Calu3 (cell line): ENCODE results near the gene KRTAP12-4. TPM values are rescaled to one million over a fixed set of nuclear protein-coding genes. Genes with fewer than 3 reads are reported as not detected.

Experiments used
- BruUV-seq: library from RNA; stranded (reverse); fragments of 400-500 nt; replicated peaks from 2 replicates; lab custom pipeline; 2021; lab: Mats Ljungman, UMichigan
- CTCF ChIA-PET: fragments of 300-600 bp; sonication (Branson Sonifier 250); formaldehyde crosslinking; loops from one replicate; lab custom pipeline; 2022; ENCODE audit warnings: antibody characterized with exemption; lab: Charles Lee
- DNase-seq: peaks from one replicate; pipeline ENCODE4 v3.0.0; 2022
- H3K27ac Mint-ChIP-seq: one replicate; pipeline ENCODE4 v1.8.0; 2022; ENCODE audit warnings: mixed read lengths; ENCODE audit not compliant: unreplicated experiment
- H3K27me3 Mint-ChIP-seq: one replicate; pipeline ENCODE4 v1.8.0; 2022; ENCODE audit warnings: mixed read lengths; ENCODE audit not compliant: unreplicated experiment
- H3K36me3 Mint-ChIP-seq: one replicate; pipeline ENCODE4 v1.8.0; 2022; ENCODE audit warnings: mild to moderate bottlenecking, moderate library complexity, mixed read lengths; ENCODE audit not compliant: insufficient read depth, unreplicated experiment
- H3K4me1 Mint-ChIP-seq: one replicate; pipeline ENCODE4 v1.8.0; 2022; ENCODE audit warnings: mild to moderate bottlenecking, low read depth, mixed read lengths; ENCODE audit not compliant: unreplicated experiment
- H3K4me3 Mint-ChIP-seq: one replicate; pipeline ENCODE4 v1.8.0; 2022; ENCODE audit warnings: mild to moderate bottlenecking, low read depth, moderate library complexity, mixed read lengths; ENCODE audit not compliant: unreplicated experiment
- H3K9me3 Mint-ChIP-seq: one replicate; pipeline ENCODE4 v1.8.0; 2022; ENCODE audit warnings: low read depth, mixed read lengths; ENCODE audit not compliant: unreplicated experiment
- CTCF ChIP-seq: fragments of 200-600 bp; IDR thresholded peaks from one replicate; pipeline ENCODE4 v1.8.0; 2022; ENCODE audit warnings: antibody characterized with exemption; ENCODE audit not compliant: unreplicated experiment
- intact Hi-C: fragments of 100-400 bp; cut with micrococcal nuclease; formaldehyde crosslinking; loops from one replicate; pipeline ENCODE4 v1.10.0; 2022; ENCODE audit not compliant: unreplicated experiment
- total RNA-seq: library from RNA; stranded (reverse); gene quantifications from 2 replicates; pipeline ENCODE4 v1.2.3, GENCODE V29; 2022

The KRTAP12-4 gene
- total RNA-seq, 1 experiment from 2014 or later = not detected

DNA sequence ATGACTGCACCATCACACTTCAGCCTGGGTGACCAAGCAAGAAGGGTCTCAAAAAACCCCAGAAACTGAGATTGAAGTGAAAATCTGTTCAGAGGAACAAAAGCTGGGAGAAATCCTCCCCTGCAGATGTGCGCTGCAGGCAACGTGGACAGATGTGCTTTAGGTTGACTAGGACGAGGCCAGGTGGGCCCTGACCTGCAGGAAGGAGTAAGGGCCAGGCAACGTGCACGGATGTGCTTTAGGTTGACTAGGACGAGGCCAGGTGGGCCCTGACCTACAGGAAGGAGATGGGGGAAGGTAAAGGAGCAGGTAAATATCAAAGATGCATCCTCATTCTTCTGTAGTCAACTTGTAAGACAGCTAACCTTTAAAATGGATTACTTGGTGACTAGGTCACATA, 30.0 kb upstream of the KRTAP12-4 start:
- Mint-ChIP-seq H3K4me3 (no peak overlapping the region), H3K27me3 (peaks cover 97% of the 10 kb centered on the region), H3K36me3 (no peaks in the 10 kb centered on the region), H3K27ac (no peak overlapping the region), H3K4me1 (no peaks in the 10 kb centered on the region), H3K9me3 (no peaks in the 10 kb centered on the region)
- CTCF ChIA-PET = no interaction called here
- TF ChIP-seq CTCF = no peak
- no peak for DNase-seq
- intact Hi-C loops = no loop called here
- no TSS peak for BruUV-seq

DNA sequence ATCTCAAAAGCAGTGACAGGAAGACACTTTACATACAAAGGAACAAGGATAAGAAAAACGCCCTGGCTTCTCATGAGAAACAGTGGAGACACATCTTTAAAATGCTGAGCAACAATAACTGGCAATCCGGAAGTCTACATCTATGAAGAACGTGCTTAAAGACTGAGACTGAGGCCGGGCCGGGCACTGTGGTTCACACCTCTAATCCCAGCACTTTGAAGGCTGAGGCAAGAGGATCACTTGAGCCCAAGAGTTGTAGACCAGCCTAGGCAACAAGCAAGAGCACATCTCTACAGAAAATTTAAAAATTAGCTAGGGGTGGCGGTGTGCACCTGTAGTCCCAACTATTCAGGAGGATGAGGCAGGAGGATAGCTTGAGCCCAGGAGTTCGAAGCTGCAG, 29.6 kb upstream of the KRTAP12-4 start:
- H3K4me3 Mint-ChIP-seq = no peak overlapping the region
- H3K4me1 Mint-ChIP-seq = no peaks in the 10 kb centered on the region
- CTCF ChIA-PET = no interaction called here
- H3K27me3 Mint-ChIP-seq = peaks cover 99% of the 10 kb centered on the region
- no TSS peak for BruUV-seq
- intact Hi-C loops = no loop called here
- TF ChIP-seq CTCF = no peak
- no peak for DNase-seq
- no peaks in the 10 kb centered on the region for H3K36me3 Mint-ChIP-seq
- H3K27ac Mint-ChIP-seq = no peak overlapping the region
- H3K9me3 Mint-ChIP-seq = no peaks in the 10 kb centered on the region

- Mint-ChIP-seq H3K36me3 (no peaks in the 10 kb centered on the region), H3K4me3 (no peak overlapping the region), H3K27me3 (peaks cover 92% of the 10 kb centered on the region), H3K9me3 (no peaks in the 10 kb centered on the region), H3K27ac (no peak overlapping the region), H3K4me1 (no peaks in the 10 kb centered on the region)
- intact Hi-C loops = no loop called here
- CTCF ChIA-PET = no interaction called here
- no peak for DNase-seq
- no peak for TF ChIP-seq CTCF
- no TSS peak for BruUV-seq
These were observed 28.2 kb upstream of the KRTAP12-4 start for GRCh38 chr21:44682580-44683151.

DNA sequence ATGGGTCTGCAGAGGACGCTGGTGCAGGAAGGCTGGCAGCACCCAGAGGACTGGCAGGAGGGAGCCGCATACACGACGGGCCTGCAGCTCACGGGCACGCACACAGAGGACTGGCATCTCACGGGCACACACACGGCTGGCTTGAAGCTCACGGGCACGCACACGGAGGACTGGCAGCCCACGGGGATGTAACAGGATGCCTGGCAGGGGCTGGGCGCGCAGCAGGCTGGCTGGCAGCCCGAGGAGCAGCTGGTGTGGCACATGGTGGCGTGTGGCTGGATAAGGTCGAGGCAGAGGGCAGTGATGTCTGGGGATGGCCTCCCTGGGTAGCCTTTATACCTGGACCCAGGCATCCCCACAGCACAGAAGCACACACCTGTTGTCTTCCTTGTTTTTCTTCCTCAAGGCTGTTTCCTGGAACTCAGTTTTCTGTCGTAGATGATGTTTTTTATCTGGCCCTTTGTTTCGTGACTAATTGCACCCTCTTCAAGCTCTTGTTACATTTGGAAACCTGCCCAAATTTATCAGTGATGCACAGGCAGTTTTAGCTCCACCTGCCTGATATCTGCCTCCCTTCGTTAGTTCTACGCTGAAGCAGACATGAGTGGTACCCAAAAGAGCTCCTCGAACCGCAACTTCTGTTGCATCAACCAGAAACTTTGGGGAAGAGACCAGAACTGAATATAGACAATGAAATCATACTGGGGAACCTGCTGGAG, 27.6 kb upstream of the KRTAP12-4 start, which contains the start of gene KRTAP12-1:
Gene KRTAP12-1 (minus strand): TSS at position 303 of the 719 bp plus-strand sequence. CDS start 40 bp downstream, at position 263.
- Mint-ChIP-seq H3K36me3 (no peaks in the 10 kb centered on the region), H3K4me1 (no peaks in the 10 kb centered on the region), H3K27me3 (peaks cover 92% of the 10 kb centered on the region), H3K27ac (no peak within 1 kb of the TSS), H3K9me3 (no peaks in the 10 kb centered on the region), H3K4me3 (no peak within 1 kb of the TSS)
- DNase-seq = no peak
- no TSS peak for BruUV-seq
- intact Hi-C loops = no loop called here
- CTCF ChIA-PET = no interaction called here
- TF ChIP-seq CTCF = no peak
